H9 (cell line): ENCODE results near the gene LHX1. TPM values are rescaled to one million over a fixed set of nuclear protein-coding genes. Genes with fewer than 3 reads are reported as not detected.

Experiments used
- DNase-seq: peaks from one replicate; pipeline ENCODE4 v3.0.0-alpha.2; 2017
- H2AFZ ChIP-seq: one replicate; pipeline ENCODE4 v1.6.1; 2013; ENCODE audit warnings: mild to moderate bottlenecking, low read length, control low read depth, moderate library complexity
- H2AK5ac ChIP-seq: 2 replicates; pipeline ENCODE4 v1.6.1; 2013; ENCODE audit warnings: low read length, control low read depth, mixed read lengths; ENCODE audit not compliant: insufficient read length
- H2BK120ac ChIP-seq: one replicate; pipeline ENCODE4 v1.6.1; 2013; ENCODE audit warnings: low read depth, mild to moderate bottlenecking, low read length, control low read depth, inconsistent platforms; ENCODE audit not compliant: poor library complexity, severe bottlenecking
- H2BK12ac ChIP-seq: 2 replicates; pipeline ENCODE4 v1.6.1; 2013; ENCODE audit warnings: low read length, control low read depth, mixed read lengths, low read depth; ENCODE audit not compliant: insufficient read length
- H2BK15ac ChIP-seq: 2 replicates; pipeline ENCODE4 v1.6.1; 2013; ENCODE audit warnings: low read depth, low read length, control low read depth
- H2BK20ac ChIP-seq: one replicate; pipeline ENCODE4 v1.6.1; 2013; ENCODE audit warnings: low read depth, mild to moderate bottlenecking, low read length, control low read depth, inconsistent platforms; ENCODE audit not compliant: poor library complexity, severe bottlenecking
- H2BK5ac ChIP-seq: 2 replicates; pipeline ENCODE4 v1.6.1; 2013; ENCODE audit warnings: low read length, control low read depth, mixed read lengths; ENCODE audit not compliant: insufficient read length
- H3K14ac ChIP-seq: 2 replicates; pipeline ENCODE4 v1.6.1; 2013; ENCODE audit warnings: low read length, control low read depth; ENCODE audit not compliant: insufficient read depth
- H3K18ac ChIP-seq: 2 replicates; pipeline ENCODE4 v1.6.1; 2013; ENCODE audit warnings: low read depth, mild to moderate bottlenecking, mixed read lengths, low read length, control low read depth; ENCODE audit not compliant: insufficient read length
- H3K23ac ChIP-seq: 2 replicates; pipeline ENCODE4 v1.6.1; 2013; ENCODE audit warnings: low read length, control low read depth, mixed read lengths, low read depth; ENCODE audit not compliant: insufficient read length
- H3K23me2 ChIP-seq: 2 replicates; pipeline ENCODE4 v1.6.1; 2013; ENCODE audit warnings: low read depth, mild to moderate bottlenecking, mixed read lengths, low read length, control low read depth; ENCODE audit not compliant: insufficient read length, poor library complexity, severe bottlenecking
- H3K27ac ChIP-seq: 2 replicates; pipeline ENCODE4 v1.5.1; 2013; ENCODE audit warnings: low read length, control low read depth, mixed read lengths, low read depth; ENCODE audit not compliant: insufficient read length
- H3K27me3 ChIP-seq: 2 replicates; pipeline ENCODE4 v1.6.1; 2013; ENCODE audit warnings: low read length, control low read depth, inconsistent platforms; ENCODE audit not compliant: insufficient read depth
- H3K4ac ChIP-seq: 2 replicates; pipeline ENCODE4 v1.6.1; 2013; ENCODE audit warnings: low read depth, mild to moderate bottlenecking, control low read depth, inconsistent platforms, low read length, moderate library complexity
- H3K4me1 ChIP-seq: 2 replicates; pipeline ENCODE4 v1.6.1; 2013; ENCODE audit warnings: low read length, control low read depth, inconsistent platforms; ENCODE audit not compliant: insufficient read depth
- H3K4me2 ChIP-seq: 2 replicates; pipeline ENCODE4 v1.6.1; 2013; ENCODE audit warnings: low read length, control low read depth, mixed read lengths; ENCODE audit not compliant: insufficient read length, insufficient read depth
- H3K56ac ChIP-seq: 2 replicates; pipeline ENCODE4 v1.6.1; 2013; ENCODE audit warnings: low read depth, mild to moderate bottlenecking, mixed read lengths, low read length, control low read depth; ENCODE audit not compliant: insufficient read length
- H3K79me1 ChIP-seq: 2 replicates; pipeline ENCODE4 v1.6.1; 2013; ENCODE audit warnings: low read depth, mild to moderate bottlenecking, moderate library complexity, low read length, control low read depth, inconsistent platforms; ENCODE audit not compliant: insufficient read depth, poor library complexity, severe bottlenecking
- H3K79me2 ChIP-seq: 2 replicates; pipeline ENCODE4 v1.6.1; 2013; ENCODE audit warnings: low read length, control low read depth, inconsistent platforms; ENCODE audit not compliant: insufficient read depth
- H3K9ac ChIP-seq: 2 replicates; pipeline ENCODE4 v1.6.1; 2013; ENCODE audit warnings: low read length, control low read depth, mixed read lengths; ENCODE audit not compliant: insufficient read length; ENCODE audit errors: extremely low read depth
- H3K9me3 ChIP-seq: one replicate; pipeline ENCODE4 v1.6.1; 2013; ENCODE audit warnings: low read depth, low read length, inconsistent platforms; ENCODE audit not compliant: control insufficient read depth
- H3T11ph ChIP-seq: one replicate; pipeline ENCODE4 v1.6.1; 2013; ENCODE audit warnings: mild to moderate bottlenecking, low read length, control low read depth, inconsistent platforms
- H4K20me1 ChIP-seq: one replicate; pipeline ENCODE4 v1.6.1; 2013; ENCODE audit not compliant: control insufficient read depth, insufficient read length, insufficient read depth
- H4K5ac ChIP-seq: 2 replicates; pipeline ENCODE4 v1.6.1; 2013; ENCODE audit warnings: low read depth, mild to moderate bottlenecking, mixed read lengths, low read length, control low read depth; ENCODE audit not compliant: insufficient read length
- H4K8ac ChIP-seq: replicated peaks from 2 replicates; pipeline ENCODE4 v1.6.1; 2013; ENCODE audit warnings: low read length, control low read depth, mixed read lengths, low read depth; ENCODE audit not compliant: insufficient read length
- H4K91ac ChIP-seq: 2 replicates; pipeline ENCODE4 v1.6.1; 2013; ENCODE audit warnings: low read depth, mild to moderate bottlenecking, moderate library complexity, mixed read lengths, low read length, control low read depth; ENCODE audit not compliant: insufficient read length
- H3K27ac Mint-ChIP-seq, 3 experiments: 2 replicates in 2 of 3; 3 replicates in 1 of 3; pipeline ENCODE4 v1.8.0; 2020 to 2021; ENCODE audit warnings: mixed read lengths in 3 of 3, mild to moderate bottlenecking in 1 of 3, moderate library complexity in 1 of 3
- H3K27me3 Mint-ChIP-seq: 2 replicates; pipeline ENCODE4 v1.8.0; 2021; ENCODE audit warnings: low read depth, mild to moderate bottlenecking, moderate library complexity, mixed read lengths
- H3K36me3 Mint-ChIP-seq, 3 experiments: 2 replicates in 2 of 3; 3 replicates in 1 of 3; pipeline ENCODE4 v1.8.0; 2020 to 2021; ENCODE audit warnings: low read depth in 3 of 3, mixed read lengths in 3 of 3; ENCODE audit not compliant: insufficient read depth in 1 of 3
- H3K4me1 Mint-ChIP-seq, 2 experiments: 2 replicates each; pipeline ENCODE4 v1.8.0; 2020; ENCODE audit warnings: mixed read lengths in 2 of 2
- H3K4me3 Mint-ChIP-seq, 2 experiments: 2 replicates in 1 of 2; 3 replicates in 1 of 2; pipeline ENCODE4 v1.8.0; 2020 to 2021; ENCODE audit warnings: mild to moderate bottlenecking in 2 of 2, mixed read lengths in 2 of 2, moderate library complexity in 1 of 2
- H3K9me3 Mint-ChIP-seq, 2 experiments: 2 replicates in 1 of 2; 3 replicates in 1 of 2; pipeline ENCODE4 v1.8.0; 2020; ENCODE audit warnings: mild to moderate bottlenecking in 2 of 2, mixed read lengths in 2 of 2, moderate library complexity in 1 of 2
- WGBS: extraction: QIAGEN DNeasy Blood & Tissue Kit; methylation state at CpG from one replicate; pipeline ENCODE4 v1.1.7; 2013; ENCODE audit warnings: missing lambda C conversion rate, low lambda C conversion rate, mixed read lengths; ENCODE audit not compliant: insufficient read length; ENCODE audit errors: extremely low coverage; 5-methylcytosine and 5-hydroxymethylcytosine counted together
- total RNA-seq: library from RNA; stranded (reverse); gene quantifications from 2 replicates; pipeline ENCODE4 v1.2.1, GENCODE V29; 2021
- TF ChIP-seq, protein P1 (sequence below): fragments of 200-600 bp; sonication (generic); conservative IDR thresholded peaks from 3 replicates; pipeline ENCODE4 v1.8.0; 2021; ENCODE audit warnings: antibody characterized with exemption, mild to moderate bottlenecking

Gene LHX1
- total RNA-seq, 1 experiment from 2014 or later: 0.22 TPM

GRCh38 chr17:36899250-36900159 lies 37.8 kb upstream of the LHX1 start:
- DNase-seq: peak; percentile 62
- Mint-ChIP-seq H3K4me3 (no peak overlapping the region; a peak in 1 of 5 replicates), H3K27me3 (peaks cover 5% of the 10 kb centered on the region), H3K27ac (no peak overlapping the region), H3K36me3 (no peaks in the 10 kb centered on the region), H3K4me1 (peaks cover 16 to 28% of the 10 kb centered on the region in 2 experiments), H3K9me3 (no peaks in the 10 kb centered on the region; a peak in 1 of 5 replicates)
- no peak overlapping the region for H3K18ac ChIP-seq
- no peaks in the 10 kb centered on the region; the same call in 1 of the 2 replicates for H3K4me1 ChIP-seq
- no peak overlapping the region for H2BK20ac ChIP-seq
- no peak overlapping the region for H2BK120ac ChIP-seq
- no peak overlapping the region for H3K27ac ChIP-seq
- H3K79me1 ChIP-seq: no peaks in the 10 kb centered on the region
- no peak overlapping the region for H3K4me2 ChIP-seq
- no peak overlapping the region for H4K5ac ChIP-seq
- no peaks in the 10 kb centered on the region for H3K27me3 ChIP-seq
- TF ChIP-seq, protein P1, sequence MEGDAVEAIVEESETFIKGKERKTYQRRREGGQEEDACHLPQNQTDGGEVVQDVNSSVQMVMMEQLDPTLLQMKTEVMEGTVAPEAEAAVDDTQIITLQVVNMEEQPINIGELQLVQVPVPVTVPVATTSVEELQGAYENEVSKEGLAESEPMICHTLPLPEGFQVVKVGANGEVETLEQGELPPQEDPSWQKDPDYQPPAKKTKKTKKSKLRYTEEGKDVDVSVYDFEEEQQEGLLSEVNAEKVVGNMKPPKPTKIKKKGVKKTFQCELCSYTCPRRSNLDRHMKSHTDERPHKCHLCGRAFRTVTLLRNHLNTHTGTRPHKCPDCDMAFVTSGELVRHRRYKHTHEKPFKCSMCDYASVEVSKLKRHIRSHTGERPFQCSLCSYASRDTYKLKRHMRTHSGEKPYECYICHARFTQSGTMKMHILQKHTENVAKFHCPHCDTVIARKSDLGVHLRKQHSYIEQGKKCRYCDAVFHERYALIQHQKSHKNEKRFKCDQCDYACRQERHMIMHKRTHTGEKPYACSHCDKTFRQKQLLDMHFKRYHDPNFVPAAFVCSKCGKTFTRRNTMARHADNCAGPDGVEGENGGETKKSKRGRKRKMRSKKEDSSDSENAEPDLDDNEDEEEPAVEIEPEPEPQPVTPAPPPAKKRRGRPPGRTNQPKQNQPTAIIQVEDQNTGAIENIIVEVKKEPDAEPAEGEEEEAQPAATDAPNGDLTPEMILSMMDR: no peak
- no peak overlapping the region for H2AK5ac ChIP-seq
- no peak overlapping the region for H3K4ac ChIP-seq
- H3T11ph ChIP-seq: no peak overlapping the region
- no peak overlapping the region for H3K9ac ChIP-seq
- H3K79me2 ChIP-seq: no peaks in the 10 kb centered on the region
- no peak overlapping the region for H2AFZ ChIP-seq
- no peak overlapping the region for H2BK5ac ChIP-seq
- no peaks in the 10 kb centered on the region for H3K9me3 ChIP-seq
- no peak overlapping the region for H3K23ac ChIP-seq
- H2BK15ac ChIP-seq: no peak overlapping the region
- H4K91ac ChIP-seq: no peak overlapping the region
- H3K56ac ChIP-seq: no peak overlapping the region
- H3K14ac ChIP-seq: no peak overlapping the region
- no CpG with 5 or more reads among the region's 7 CpGs for WGBS
- H4K20me1 ChIP-seq: no peaks in the 10 kb centered on the region
- H2BK12ac ChIP-seq: no peak overlapping the region
- no peaks in the 10 kb centered on the region for H3K23me2 ChIP-seq
- no peak overlapping the region for H4K8ac ChIP-seq
